Activated naive CD8-positive, alpha-beta T cell treated with anti-CD3 and anti-CD28 coated beads for 36 hours (primary cell): ENCODE measurements around the gene IMPG2. TPM values are rescaled to one million over a fixed set of nuclear protein-coding genes. Genes with fewer than 3 reads are reported as not detected.

Source experiments
- DNase-seq: peaks from one replicate; pipeline ENCODE4 v3.0.0; 2021
- H3K27ac Mint-ChIP-seq: one replicate; pipeline ENCODE4 v1.8.0; 2022; ENCODE audit warnings: mild to moderate bottlenecking, moderate library complexity, mixed read lengths
- H3K27me3 Mint-ChIP-seq: one replicate; pipeline ENCODE4 v1.8.0; 2022; ENCODE audit warnings: mild to moderate bottlenecking, mixed read lengths
- H3K36me3 Mint-ChIP-seq: one replicate; pipeline ENCODE4 v1.8.0; 2021; ENCODE audit warnings: mild to moderate bottlenecking, mixed read lengths
- H3K4me1 Mint-ChIP-seq: one replicate; pipeline ENCODE4 v1.8.0; 2021; ENCODE audit warnings: mixed read lengths
- H3K4me3 Mint-ChIP-seq: one replicate; pipeline ENCODE4 v1.8.0; 2022; ENCODE audit warnings: mild to moderate bottlenecking, moderate library complexity, mixed read lengths
- H3K9me3 Mint-ChIP-seq: one replicate; pipeline ENCODE4 v1.8.0; 2022; ENCODE audit warnings: mixed read lengths
- total RNA-seq, 2 experiments: library from RNA; stranded (reverse); gene quantifications; one replicate each; pipeline ENCODE4 v1.2.3, GENCODE V29; 2021

IMPG2 gene
- total RNA-seq, 2 experiments from 2014 or later, result 0.12 to 0.14 TPM

DNA sequence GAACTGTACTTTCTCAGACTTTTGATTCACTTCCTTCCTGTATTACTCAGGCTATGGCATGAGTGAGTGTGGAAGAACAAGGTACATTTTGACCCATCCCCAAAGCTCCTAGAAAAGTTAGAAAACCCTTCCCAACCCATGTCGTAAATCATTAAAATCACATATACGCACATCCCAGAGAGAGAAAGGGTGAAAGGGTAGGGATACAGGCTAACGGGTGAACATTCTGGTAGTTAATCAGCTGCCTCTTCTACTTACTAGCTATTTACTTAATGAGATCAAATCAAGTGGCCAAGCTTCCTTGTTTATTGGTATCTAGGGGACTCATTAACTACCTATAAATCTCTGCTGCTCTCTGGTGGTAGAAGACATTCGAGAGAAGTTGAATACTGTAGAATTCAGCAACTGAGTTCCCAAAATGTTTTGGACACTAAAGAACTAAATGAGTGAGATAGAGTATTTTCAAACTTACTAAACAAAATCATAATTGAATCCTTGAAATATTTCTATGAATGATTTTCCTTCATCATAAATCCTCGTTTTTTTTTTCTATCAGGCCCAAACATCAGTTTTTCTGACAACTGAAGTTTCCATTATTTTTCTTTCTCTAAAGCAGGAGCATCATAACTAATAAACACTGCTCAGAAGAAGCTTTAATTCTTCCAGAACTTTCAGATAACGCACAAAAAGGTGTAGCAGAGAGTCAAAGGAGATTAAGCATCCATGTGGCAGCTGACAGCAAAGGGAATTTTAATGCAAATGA lies 124.2 kb downstream of the IMPG2 start:
- no peak for DNase-seq
- Mint-ChIP-seq H3K27me3 (peaks cover 16% of the 10 kb centered on the region), H3K36me3 (no peaks in the 10 kb centered on the region), H3K4me1 (peaks cover 2% of the 10 kb centered on the region), H3K9me3 (peaks cover 6% of the 10 kb centered on the region), H3K27ac (no peak overlapping the region), H3K4me3 (no peak overlapping the region)

DNA sequence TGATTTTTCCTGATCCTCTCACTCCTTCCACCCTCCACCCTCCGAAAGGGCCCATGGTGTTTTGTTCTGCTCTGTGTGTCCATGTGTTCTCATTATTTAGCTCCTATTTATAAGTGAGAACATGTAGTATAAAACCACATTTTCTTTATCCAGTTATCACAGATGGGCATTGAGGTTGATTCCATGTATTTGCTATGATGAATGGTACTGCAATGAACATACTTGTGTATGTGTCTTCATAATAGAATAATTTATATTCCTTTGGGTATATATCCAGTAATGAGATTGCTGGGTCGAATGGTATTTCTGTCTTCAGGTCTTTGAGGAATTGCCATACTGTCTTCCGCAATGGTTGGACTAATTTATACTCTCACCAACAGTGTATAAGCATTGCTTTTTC lies 126.0 kb downstream of the IMPG2 start:
- H3K4me3 Mint-ChIP-seq, result no peak overlapping the region
- H3K4me1 Mint-ChIP-seq, result peaks cover 2% of the 10 kb centered on the region
- no peak for DNase-seq
- H3K9me3 Mint-ChIP-seq, result peaks cover 5% of the 10 kb centered on the region
- H3K36me3 Mint-ChIP-seq, result no peaks in the 10 kb centered on the region
- H3K27ac Mint-ChIP-seq, result no peak overlapping the region
- H3K27me3 Mint-ChIP-seq, result peaks cover 8% of the 10 kb centered on the region

GRCh38 chr3:101193957-101194356 lies 126.4 kb downstream of the IMPG2 start:
- H3K4me1 Mint-ChIP-seq, result peaks cover 2% of the 10 kb centered on the region

DNA sequence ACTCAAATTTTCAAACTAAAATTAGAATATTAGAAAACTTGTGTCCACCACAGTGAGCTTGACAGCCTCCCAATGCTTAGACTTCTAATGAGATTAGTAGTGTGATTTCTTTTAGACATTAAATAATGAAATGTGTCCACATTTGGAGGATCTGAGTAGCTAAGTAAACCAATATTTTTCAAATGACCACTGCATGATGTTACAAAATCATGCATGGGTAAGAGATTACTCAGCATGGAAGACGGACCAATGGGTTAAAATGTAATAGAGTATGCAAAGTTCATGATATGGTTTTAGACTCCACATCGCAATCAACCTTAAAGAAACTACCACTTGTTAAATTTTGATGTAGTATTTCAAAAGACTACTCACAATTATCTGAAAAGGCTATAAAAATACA lies 130.6 kb downstream of the IMPG2 start:
- no peak overlapping the region for H3K27ac Mint-ChIP-seq
- H3K27me3 Mint-ChIP-seq, result peaks cover 12% of the 10 kb centered on the region
- no peak overlapping the region for H3K4me3 Mint-ChIP-seq
- no peaks in the 10 kb centered on the region for H3K4me1 Mint-ChIP-seq
- DNase-seq, result no peak
- H3K36me3 Mint-ChIP-seq, result no peaks in the 10 kb centered on the region
- H3K9me3 Mint-ChIP-seq, result peaks cover 5% of the 10 kb centered on the region

More at GRCh38 chr3:101193957-101194356, 126.4 kb downstream of the IMPG2 start:
- H3K9me3 Mint-ChIP-seq, result peaks cover 5% of the 10 kb centered on the region
- no peak overlapping the region for H3K27ac Mint-ChIP-seq
- H3K36me3 Mint-ChIP-seq, result no peaks in the 10 kb centered on the region
- DNase-seq, result no peak
- peaks cover 9% of the 10 kb centered on the region for H3K27me3 Mint-ChIP-seq
- H3K4me3 Mint-ChIP-seq, result no peak overlapping the region

GRCh38 chr3:101189176-101189575 lies 131.2 kb downstream of the IMPG2 start:
- Mint-ChIP-seq H3K9me3 (peaks cover 5% of the 10 kb centered on the region), H3K27me3 (peaks cover 12% of the 10 kb centered on the region), H3K27ac (no peak overlapping the region), H3K36me3 (no peaks in the 10 kb centered on the region), H3K4me3 (no peak overlapping the region), H3K4me1 (no peaks in the 10 kb centered on the region)
- DNase-seq, result no peak

- Mint-ChIP-seq H3K27ac (no peak overlapping the region), H3K4me1 (no peaks in the 10 kb centered on the region), H3K36me3 (no peaks in the 10 kb centered on the region), H3K27me3 (peaks cover 19% of the 10 kb centered on the region), H3K9me3 (peaks cover 4% of the 10 kb centered on the region), H3K4me3 (no peak overlapping the region)
- DNase-seq, result no peak
These were observed 135.0 kb downstream of the IMPG2 start for GRCh38 chr3:101185341-101185740.

- DNase-seq, result no peak
- Mint-ChIP-seq H3K4me1 (no peaks in the 10 kb centered on the region), H3K9me3 (peaks cover 4% of the 10 kb centered on the region), H3K27ac (no peak overlapping the region), H3K4me3 (no peak overlapping the region), H3K36me3 (no peaks in the 10 kb centered on the region), H3K27me3 (peaks cover 11% of the 10 kb centered on the region)
These were observed 136.3 kb downstream of the IMPG2 start for GRCh38 chr3:101184111-101184510.

DNA sequence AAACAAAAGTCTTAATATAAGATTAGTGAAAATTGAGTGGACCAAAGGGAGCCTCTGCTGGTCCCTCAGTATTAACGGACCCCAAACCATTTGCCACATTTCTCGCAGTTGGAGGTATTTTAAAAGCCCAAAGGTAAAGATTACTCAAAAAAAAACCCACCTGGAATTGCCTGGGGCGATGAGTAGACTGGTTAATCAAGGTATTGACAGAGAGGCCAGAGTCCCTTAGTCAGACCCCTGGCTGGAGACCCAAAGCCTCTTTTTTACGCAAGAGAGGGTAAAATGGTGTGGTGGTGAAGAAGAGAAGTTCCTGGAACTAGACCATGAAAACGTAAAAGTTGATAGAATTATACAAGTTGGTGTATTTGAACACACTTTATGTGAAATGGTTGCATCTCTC lies 137.2 kb downstream of the IMPG2 start:
- no peaks in the 10 kb centered on the region for H3K4me1 Mint-ChIP-seq
- H3K4me3 Mint-ChIP-seq, result no peak overlapping the region
- H3K27ac Mint-ChIP-seq, result no peak overlapping the region
- no peaks in the 10 kb centered on the region for H3K9me3 Mint-ChIP-seq
- no peak for DNase-seq
- no peaks in the 10 kb centered on the region for H3K36me3 Mint-ChIP-seq
- peaks cover 7% of the 10 kb centered on the region for H3K27me3 Mint-ChIP-seq

DNA sequence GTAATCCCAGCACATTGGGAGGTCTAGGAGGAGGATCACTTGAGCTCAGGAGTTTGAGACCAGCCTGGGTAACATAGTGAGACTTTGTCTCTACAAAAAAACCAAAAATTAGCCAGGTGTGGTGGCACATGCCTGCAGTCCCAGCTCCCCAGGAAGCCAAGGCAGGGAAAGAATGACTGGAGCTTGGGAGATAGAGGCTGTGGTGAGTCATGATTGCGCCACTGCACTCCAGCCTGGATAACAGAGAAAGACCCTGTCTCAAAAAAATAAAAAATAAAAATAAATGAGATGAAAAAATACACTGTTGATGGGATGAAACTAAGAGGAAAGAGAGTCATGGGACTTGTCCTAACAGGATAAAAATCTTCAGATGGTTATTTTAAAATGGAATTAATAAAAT lies 137.6 kb downstream of the IMPG2 start:
- Mint-ChIP-seq H3K4me1 (no peaks in the 10 kb centered on the region), H3K9me3 (no peaks in the 10 kb centered on the region), H3K27me3 (peaks cover 7% of the 10 kb centered on the region), H3K4me3 (no peak overlapping the region), H3K36me3 (no peaks in the 10 kb centered on the region), H3K27ac (no peak overlapping the region)
- no peak for DNase-seq

GRCh38 chr3:101181801-101182200 lies 138.6 kb downstream of the IMPG2 start:
- Mint-ChIP-seq H3K4me1 (no peaks in the 10 kb centered on the region), H3K9me3 (no peaks in the 10 kb centered on the region), H3K4me3 (no peak overlapping the region), H3K27me3 (peaks cover 7% of the 10 kb centered on the region), H3K27ac (no peak overlapping the region), H3K36me3 (no peaks in the 10 kb centered on the region)
- DNase-seq, result no peak

DNA sequence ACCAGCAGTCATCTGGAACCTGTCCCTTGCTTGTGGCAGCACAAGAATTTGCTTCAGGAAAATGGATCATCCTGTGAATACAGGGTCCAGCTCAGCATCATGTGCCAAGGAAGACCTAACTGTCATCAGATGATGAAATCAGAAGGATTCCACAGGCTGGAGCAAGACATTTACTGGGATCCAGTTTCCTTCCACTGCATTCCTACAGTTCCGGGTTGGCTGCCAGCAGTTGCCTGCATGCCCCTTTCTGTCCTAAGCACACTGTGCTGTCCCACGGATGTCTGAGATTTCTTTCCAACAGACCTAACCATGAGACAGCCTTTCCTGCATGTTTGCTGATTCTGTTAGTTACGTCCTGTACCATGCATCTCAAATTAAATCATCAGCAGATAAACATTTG lies 140.7 kb downstream of the IMPG2 start:
- no peaks in the 10 kb centered on the region for H3K36me3 Mint-ChIP-seq
- H3K27ac Mint-ChIP-seq, result no peak overlapping the region
- H3K27me3 Mint-ChIP-seq, result peaks cover 7% of the 10 kb centered on the region
- no peaks in the 10 kb centered on the region for H3K4me1 Mint-ChIP-seq
- H3K4me3 Mint-ChIP-seq, result no peak overlapping the region
- no peak for DNase-seq
- H3K9me3 Mint-ChIP-seq, result no peaks in the 10 kb centered on the region

DNA sequence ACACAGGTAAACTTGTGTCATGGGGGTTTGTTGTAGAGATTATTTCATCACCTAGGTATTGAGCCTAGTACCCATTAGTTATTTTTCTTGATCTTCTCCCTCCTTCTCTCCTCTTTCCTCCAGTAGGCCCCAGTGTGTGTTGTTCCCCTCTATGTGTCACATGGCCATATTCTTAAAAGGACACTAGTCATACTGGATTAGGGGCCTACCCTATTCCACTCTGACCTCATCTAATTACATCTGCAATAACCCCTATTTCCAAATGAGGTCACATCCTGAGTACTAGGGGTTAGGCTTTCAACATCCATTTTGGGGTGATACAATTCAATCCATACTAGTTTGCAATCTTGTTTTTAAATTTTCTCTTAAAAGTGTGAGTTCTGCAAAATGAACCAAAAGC lies 142.8 kb downstream of the IMPG2 start:
- H3K9me3 Mint-ChIP-seq, result no peaks in the 10 kb centered on the region
- no peak for DNase-seq
- H3K36me3 Mint-ChIP-seq, result no peaks in the 10 kb centered on the region
- peaks cover 7% of the 10 kb centered on the region for H3K27me3 Mint-ChIP-seq
- no peak overlapping the region for H3K27ac Mint-ChIP-seq
- no peak overlapping the region for H3K4me3 Mint-ChIP-seq
- H3K4me1 Mint-ChIP-seq, result no peaks in the 10 kb centered on the region

Other genes starting within 250 kb of the IMPG2 start
- gene SENP7, start 192.6 kb upstream of the IMPG2 start, total RNA-seq, result 10 to 100 TPM; 10.1 TPM
- gene TRMT10C, start 241.3 kb upstream of the IMPG2 start, total RNA-seq, result 10 to 100 TPM; 78.0 to 85.3 TPM